Measurements from ENCODE around the gene HNRNPL.

HNRNPL gene

DNA sequence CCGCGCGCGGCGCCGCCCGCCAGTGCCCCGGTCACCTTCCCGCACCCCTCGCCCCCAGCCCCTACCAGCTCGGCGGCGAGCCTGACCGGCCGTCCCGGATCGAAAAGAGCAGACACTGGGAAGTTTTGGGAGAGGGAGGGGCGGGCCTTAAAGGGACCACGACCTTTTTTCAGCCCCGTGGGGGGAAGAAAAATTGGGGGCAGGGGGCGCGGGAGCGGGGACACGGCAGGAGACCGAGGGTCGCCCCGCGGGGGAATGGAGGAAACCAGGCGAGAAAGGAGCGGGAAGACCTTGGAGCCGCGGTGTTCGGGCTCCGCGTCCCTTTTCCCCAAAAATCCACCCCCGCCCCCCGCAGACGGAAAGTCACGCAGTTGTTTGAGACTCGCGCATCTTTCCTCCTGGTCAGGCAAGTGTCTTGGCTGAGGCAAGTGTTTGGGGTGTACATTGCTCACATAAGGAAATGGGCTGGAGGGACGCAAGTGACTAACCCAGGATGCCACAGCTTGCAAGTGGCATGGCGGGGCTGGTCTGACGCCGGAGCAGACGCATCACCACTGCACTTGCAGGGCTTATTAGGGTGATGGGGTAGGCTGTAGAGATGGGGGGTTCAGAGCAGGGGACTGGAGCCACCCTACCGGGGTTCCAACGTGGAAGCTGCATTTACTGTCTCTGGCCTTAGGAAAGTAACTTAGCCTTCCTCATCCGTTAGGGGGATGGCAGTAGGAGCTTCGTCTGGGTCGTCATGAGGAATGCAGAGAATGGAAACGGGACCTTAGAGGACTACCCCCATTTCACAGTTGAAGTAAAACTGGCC, 2.7 kb upstream of the HNRNPL start:
- peak overlapping the region; percentile 77 for H3K4me3 ChIP-seq (ENCODE audit: low read depth, low read length)
- ChIA-PET POLR2A (interaction anchor here (0.8 to 1.7 kb wide), 3 partner anchors 11 to 193 kb away, joined by 3 to 4 read pairs (median 3); partner anchors contain the start of genes MRPS12 and SARS2), CTCF (interaction anchor here (1.0 to 2.3 kb wide), 7 partner anchors 9 to 83 kb away, joined by 3 to 14 read pairs (median 5); partner anchors contain the start of genes MRPS12 and SARS2)
- no peak for DNase-seq (ENCODE audit: low read depth, low spot score)
- TF ChIP-seq, protein P1, sequence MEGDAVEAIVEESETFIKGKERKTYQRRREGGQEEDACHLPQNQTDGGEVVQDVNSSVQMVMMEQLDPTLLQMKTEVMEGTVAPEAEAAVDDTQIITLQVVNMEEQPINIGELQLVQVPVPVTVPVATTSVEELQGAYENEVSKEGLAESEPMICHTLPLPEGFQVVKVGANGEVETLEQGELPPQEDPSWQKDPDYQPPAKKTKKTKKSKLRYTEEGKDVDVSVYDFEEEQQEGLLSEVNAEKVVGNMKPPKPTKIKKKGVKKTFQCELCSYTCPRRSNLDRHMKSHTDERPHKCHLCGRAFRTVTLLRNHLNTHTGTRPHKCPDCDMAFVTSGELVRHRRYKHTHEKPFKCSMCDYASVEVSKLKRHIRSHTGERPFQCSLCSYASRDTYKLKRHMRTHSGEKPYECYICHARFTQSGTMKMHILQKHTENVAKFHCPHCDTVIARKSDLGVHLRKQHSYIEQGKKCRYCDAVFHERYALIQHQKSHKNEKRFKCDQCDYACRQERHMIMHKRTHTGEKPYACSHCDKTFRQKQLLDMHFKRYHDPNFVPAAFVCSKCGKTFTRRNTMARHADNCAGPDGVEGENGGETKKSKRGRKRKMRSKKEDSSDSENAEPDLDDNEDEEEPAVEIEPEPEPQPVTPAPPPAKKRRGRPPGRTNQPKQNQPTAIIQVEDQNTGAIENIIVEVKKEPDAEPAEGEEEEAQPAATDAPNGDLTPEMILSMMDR (IDR thresholded peaks at IDR 0.05; ENCODE audit: insufficient read depth, low read length, missing control alignments): no peak

DNA sequence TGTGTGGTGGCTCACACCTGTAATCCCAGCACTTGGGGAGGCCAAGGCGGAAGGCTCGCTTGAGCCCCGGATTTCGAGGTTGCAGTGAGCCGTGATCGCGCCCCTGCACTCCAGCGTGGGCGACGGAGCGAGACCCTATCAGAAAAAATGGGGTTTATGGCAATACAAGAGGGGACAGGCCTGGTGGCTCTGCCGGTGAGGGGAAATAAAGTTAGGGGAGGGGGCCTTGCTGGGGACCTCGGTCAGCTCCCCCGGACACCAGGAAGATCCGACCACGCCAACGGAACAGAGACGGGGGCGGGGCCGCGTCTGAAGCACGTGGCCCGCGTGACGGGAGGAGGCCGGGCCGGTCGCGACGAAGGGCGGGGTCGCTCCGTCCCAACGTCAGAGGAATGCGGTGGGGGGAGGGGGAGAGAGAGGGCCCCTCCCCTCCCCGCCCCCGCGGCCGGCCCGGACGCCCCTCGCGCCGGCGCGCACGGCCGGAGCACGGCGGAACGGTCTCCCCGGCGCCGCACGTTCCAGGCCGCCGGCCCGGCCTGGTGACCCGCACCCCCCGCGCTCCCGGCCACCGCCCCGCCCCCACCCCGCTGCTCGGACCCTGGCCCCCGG, 1.9 kb upstream of the HNRNPL start:
- TF ChIP-seq, protein P1 (IDR thresholded peaks at IDR 0.05; ENCODE audit: insufficient read depth, low read length, missing control alignments): no peak
- no peak for DNase-seq (ENCODE audit: low read depth, low spot score)
- peak overlapping the region; percentile 77 for H3K4me3 ChIP-seq (ENCODE audit: low read depth, low read length)
- POLR2A ChIA-PET: interaction anchor here (0.7 to 1.0 kb wide), 2 partner anchors 22 to 192 kb away, joined by 3 read pairs; no protein-coding TSS in a partner anchor
- CTCF ChIA-PET: interaction anchor here (0.8 to 1.8 kb wide), 5 partner anchors 10 to 449 kb away, joined by 3 to 5 read pairs (median 3); partner anchors contain the start of genes FAM98C, MRPS12 and SARS2

DNA sequence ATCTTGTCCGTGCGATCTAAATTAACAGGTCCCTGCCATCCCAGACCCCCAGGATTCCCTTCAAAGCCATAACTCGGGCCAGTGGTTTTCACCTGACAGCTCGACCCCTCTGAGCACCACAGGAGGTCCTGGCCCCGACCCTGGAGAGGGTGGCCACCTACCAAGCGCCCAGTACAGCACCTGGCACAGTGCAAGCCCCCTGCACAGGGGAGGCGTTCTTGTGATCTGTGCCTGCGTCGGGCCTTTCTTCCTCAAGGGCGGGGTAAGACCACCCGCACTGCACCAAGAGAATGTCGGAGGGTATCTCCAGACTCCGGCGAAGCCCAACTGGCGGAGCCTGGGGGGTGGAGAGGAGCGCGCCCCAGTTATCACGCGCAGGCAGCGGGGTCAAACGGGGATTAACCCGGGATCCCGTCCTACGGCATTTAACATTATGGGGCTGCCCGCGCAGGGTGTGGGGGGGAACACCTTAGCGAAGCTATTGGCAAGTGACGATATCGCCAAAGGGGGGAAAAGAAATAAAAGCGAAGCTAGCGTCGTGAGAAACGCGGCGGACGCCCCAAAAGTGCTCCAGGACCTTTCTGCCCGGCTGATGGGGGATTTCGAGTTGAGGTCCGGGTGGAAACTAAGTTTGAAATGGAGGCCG, 1.3 kb upstream of the HNRNPL start:
- TF ChIP-seq, protein P1 (IDR thresholded peaks at IDR 0.05; ENCODE audit: insufficient read depth, low read length, missing control alignments): no peak
- ChIA-PET CTCF (interaction anchor here (0.7 to 1.8 kb wide), 5 partner anchors 10 to 448 kb away, joined by 3 to 5 read pairs (median 3); partner anchors contain the start of genes FAM98C, MRPS12 and SARS2), POLR2A (interaction anchor here (0.7 to 1.0 kb wide), 2 partner anchors 21 to 192 kb away, joined by 3 read pairs; no protein-coding TSS in a partner anchor)
- no peak for DNase-seq (ENCODE audit: low read depth, low spot score)
- peak overlapping the region; percentile 77 for H3K4me3 ChIP-seq (ENCODE audit: low read depth, low read length)

DNA sequence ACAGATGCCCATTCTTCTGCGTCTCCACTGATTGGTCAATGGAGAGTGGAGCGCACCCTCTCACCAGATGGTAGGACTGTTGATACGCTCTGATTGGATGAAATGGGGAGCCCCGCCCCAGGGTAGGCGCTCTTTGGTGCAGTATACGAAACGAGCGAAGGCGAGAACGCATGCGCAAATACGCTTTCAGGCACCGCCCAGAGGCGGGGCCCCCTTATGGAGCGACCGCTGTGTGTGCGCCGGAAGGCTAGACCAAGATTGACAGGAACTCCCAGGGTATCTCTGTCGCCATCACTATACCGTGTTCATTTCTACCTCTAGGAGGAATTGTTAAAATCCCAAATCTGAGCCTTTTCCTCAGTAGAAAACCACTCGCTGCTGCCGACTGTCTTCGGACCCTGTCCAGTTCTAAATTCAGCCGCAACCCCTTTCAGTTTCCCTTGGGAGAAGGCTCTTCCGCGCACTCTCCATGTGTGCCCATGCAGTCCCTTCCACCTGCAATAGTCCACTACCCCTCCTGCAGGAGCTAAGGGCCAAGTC, 720 bp upstream of the HNRNPL start:
- ChIA-PET POLR2A (no interaction called here), CTCF (interaction anchor here (0.7 to 1.8 kb wide), 3 partner anchors 19 to 448 kb away, joined by 3 to 5 read pairs (median 3); partner anchors contain the start of genes FAM98C, MRPS12 and SARS2)
- peak overlapping the region; percentile 77 for H3K4me3 ChIP-seq (ENCODE audit: low read depth, low read length)
- TF ChIP-seq, protein P1 (IDR thresholded peaks at IDR 0.05; ENCODE audit: insufficient read depth, low read length, missing control alignments): no peak
- DNase-seq (ENCODE audit: low read depth, low spot score): peak; percentile 100

DNA sequence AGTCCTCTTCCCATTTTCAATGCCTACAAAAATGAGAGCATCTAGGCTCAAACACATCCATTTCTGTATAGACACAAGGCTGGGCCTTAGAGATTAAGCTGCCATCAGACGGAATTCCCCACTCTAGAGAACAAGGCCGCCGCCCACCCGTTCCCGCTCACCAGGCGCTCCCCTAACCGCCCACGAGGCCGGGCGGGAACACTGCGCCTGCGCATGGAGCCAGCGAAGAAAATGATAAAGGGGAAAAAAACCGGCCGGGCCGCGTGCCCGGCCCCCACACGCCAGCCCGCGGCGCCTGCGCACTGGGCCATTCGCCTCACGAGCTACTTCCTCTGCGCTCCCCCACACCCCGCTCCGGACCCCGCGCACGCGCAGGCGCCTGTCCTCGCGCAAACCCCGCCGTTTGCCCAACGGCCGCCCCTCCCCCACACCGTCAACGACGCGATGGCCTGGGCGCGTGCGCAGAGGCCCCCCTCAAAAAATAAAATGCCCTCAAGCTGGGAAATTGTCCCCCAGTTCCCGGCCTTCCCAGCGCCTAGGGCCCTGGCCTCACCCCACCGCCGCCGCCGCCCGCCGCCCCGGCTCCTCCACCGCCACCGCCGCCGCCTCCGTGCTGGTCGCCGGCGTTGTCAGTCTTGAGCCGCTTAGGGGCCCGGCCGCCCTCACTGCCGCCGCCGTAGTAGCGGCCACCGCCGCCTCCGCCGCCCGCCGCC, 483 bp downstream of the HNRNPL start:
- TF ChIP-seq, protein P1 (IDR thresholded peaks at IDR 0.05; ENCODE audit: insufficient read depth, low read length, missing control alignments): no peak
- ChIA-PET CTCF (interaction anchor here (0.7 to 1.2 kb wide), 10 partner anchors 8 to 119 kb away, joined by 3 read pairs; partner anchors contain the start of genes ECH1, MRPS12 and SARS2), POLR2A (interaction anchor here (0.5 to 1.2 kb wide), 13 partner anchors 12 to 489 kb away, joined by 3 to 10 read pairs (median 4); partner anchors contain the start of genes ACTN4, ECH1, NFKBIB and SIRT2)
- peak overlapping the region; percentile 73 for H3K4me3 ChIP-seq (ENCODE audit: low read depth, low read length)
- DNase-seq (ENCODE audit: low read depth, low spot score): no peak
